ENCODE results near the gene ZNF385C.

Gene ZNF385C

GRCh38 chr17:42101513-42102292 is 3.4 kb upstream of the ZNF385C start:
- TF ChIP-seq POLR2A (IDR thresholded peaks at IDR 0.05; ENCODE audit: low read depth, low read length) (no peak), PAX5 (IDR thresholded peaks at IDR 0.05; ENCODE audit: insufficient read depth, low read length, severe bottlenecking) (no peak), POLR2AphosphoS5 (IDR thresholded peaks at IDR 0.05; ENCODE audit: low read depth, low read length) (no peak), POU2F2 (IDR thresholded peaks at IDR 0.05; ENCODE audit: low read depth, low read length) (no peak), SPI1 (IDR thresholded peaks at IDR 0.05; ENCODE audit: low read depth, low read length) (no peak), TAF1 (IDR thresholded peaks at IDR 0.05; ENCODE audit: low read depth, low read length) (no peak)
- FAIRE-seq: peak; percentile 96
- peak; percentile 70 for DNase-seq (ENCODE audit: insufficient read length, low spot score)

- DNase-seq (ENCODE audit: insufficient read length, low spot score) (no peak), FAIRE-seq (no peak)
- TF ChIP-seq POU2F2 (IDR thresholded peaks at IDR 0.05; ENCODE audit: low read depth, low read length): no peak
- TF ChIP-seq TAF1 (IDR thresholded peaks at IDR 0.05; ENCODE audit: low read depth, low read length): no peak
- TF ChIP-seq SPI1 (IDR thresholded peaks at IDR 0.05; ENCODE audit: low read depth, low read length): no peak
- TF ChIP-seq POLR2A (IDR thresholded peaks at IDR 0.05; ENCODE audit: low read depth, low read length): no peak
- no peak for TF ChIP-seq POLR2AphosphoS5 (IDR thresholded peaks at IDR 0.05; ENCODE audit: low read depth, low read length)
- no peak for TF ChIP-seq PAX5 (IDR thresholded peaks at IDR 0.05; ENCODE audit: insufficient read depth, low read length, severe bottlenecking)
Observed at GRCh38 chr17:42098730-42099399, 592 bp upstream of the ZNF385C start.

GRCh38 chr17:42096360-42097111 is 1.7 kb downstream of the ZNF385C start:
- no peak for DNase-seq (ENCODE audit: insufficient read length, low spot score)
- TF ChIP-seq POLR2AphosphoS5 (IDR thresholded peaks at IDR 0.05; ENCODE audit: low read depth, low read length): no peak
- TF ChIP-seq TAF1 (IDR thresholded peaks at IDR 0.05; ENCODE audit: low read depth, low read length): no peak
- no peak for TF ChIP-seq SPI1 (IDR thresholded peaks at IDR 0.05; ENCODE audit: low read depth, low read length)
- TF ChIP-seq POU2F2 (IDR thresholded peaks at IDR 0.05; ENCODE audit: low read depth, low read length): no peak
- TF ChIP-seq PAX5 (IDR thresholded peaks at IDR 0.05; ENCODE audit: insufficient read depth, low read length, severe bottlenecking): no peak
- TF ChIP-seq POLR2A (IDR thresholded peaks at IDR 0.05; ENCODE audit: low read depth, low read length): no peak
- no peak for FAIRE-seq

GRCh38 chr17:42094375-42095069 is 3.8 kb downstream of the ZNF385C start:
- DNase-seq (ENCODE audit: insufficient read length, low spot score) (no peak), FAIRE-seq (no peak)
- no peak for TF ChIP-seq POU2F2 (IDR thresholded peaks at IDR 0.05; ENCODE audit: low read depth, low read length)
- TF ChIP-seq SPI1 (IDR thresholded peaks at IDR 0.05; ENCODE audit: low read depth, low read length): no peak
- no peak for TF ChIP-seq PAX5 (IDR thresholded peaks at IDR 0.05; ENCODE audit: insufficient read depth, low read length, severe bottlenecking)
- no peak for TF ChIP-seq POLR2A (IDR thresholded peaks at IDR 0.05; ENCODE audit: low read depth, low read length)
- TF ChIP-seq POLR2AphosphoS5 (IDR thresholded peaks at IDR 0.05; ENCODE audit: low read depth, low read length): no peak
- TF ChIP-seq TAF1 (IDR thresholded peaks at IDR 0.05; ENCODE audit: low read depth, low read length): no peak

- DNase-seq (ENCODE audit: insufficient read length, low spot score) (no peak), FAIRE-seq (no peak)
- TF ChIP-seq POLR2AphosphoS5 (IDR thresholded peaks at IDR 0.05; ENCODE audit: low read depth, low read length) (no peak), SPI1 (IDR thresholded peaks at IDR 0.05; ENCODE audit: low read depth, low read length) (no peak), POU2F2 (IDR thresholded peaks at IDR 0.05; ENCODE audit: low read depth, low read length) (no peak), POLR2A (IDR thresholded peaks at IDR 0.05; ENCODE audit: low read depth, low read length) (no peak), PAX5 (IDR thresholded peaks at IDR 0.05; ENCODE audit: insufficient read depth, low read length, severe bottlenecking) (no peak), TAF1 (IDR thresholded peaks at IDR 0.05; ENCODE audit: low read depth, low read length) (no peak)
Observed at GRCh38 chr17:42092939-42093338, 5.3 kb downstream of the ZNF385C start.

- FAIRE-seq: no peak
- no peak for TF ChIP-seq POU2F2 (IDR thresholded peaks at IDR 0.05; ENCODE audit: low read depth, low read length)
- no peak for TF ChIP-seq POLR2A (IDR thresholded peaks at IDR 0.05; ENCODE audit: low read depth, low read length)
- no peak for TF ChIP-seq POLR2AphosphoS5 (IDR thresholded peaks at IDR 0.05; ENCODE audit: low read depth, low read length)
- no peak for TF ChIP-seq TAF1 (IDR thresholded peaks at IDR 0.05; ENCODE audit: low read depth, low read length)
- TF ChIP-seq SPI1 (IDR thresholded peaks at IDR 0.05; ENCODE audit: low read depth, low read length): no peak
- no peak for TF ChIP-seq PAX5 (IDR thresholded peaks at IDR 0.05; ENCODE audit: insufficient read depth, low read length, severe bottlenecking)
- DNase-seq (ENCODE audit: insufficient read length, low spot score): no peak
Observed at GRCh38 chr17:42090964-42091790, 7.1 kb downstream of the ZNF385C start.

GRCh38 chr17:42088736-42089135 is 9.5 kb downstream of the ZNF385C start:
- no peak for FAIRE-seq
- no peak for DNase-seq (ENCODE audit: insufficient read length, low spot score)
- TF ChIP-seq SPI1 (IDR thresholded peaks at IDR 0.05; ENCODE audit: low read depth, low read length) (no peak), POLR2A (IDR thresholded peaks at IDR 0.05; ENCODE audit: low read depth, low read length) (no peak), PAX5 (IDR thresholded peaks at IDR 0.05; ENCODE audit: insufficient read depth, low read length, severe bottlenecking) (no peak), POU2F2 (IDR thresholded peaks at IDR 0.05; ENCODE audit: low read depth, low read length) (no peak), TAF1 (IDR thresholded peaks at IDR 0.05; ENCODE audit: low read depth, low read length) (no peak), POLR2AphosphoS5 (IDR thresholded peaks at IDR 0.05; ENCODE audit: low read depth, low read length) (no peak)

Data from GM12891 (cell line).